Measurements from ENCODE around the gene CPNE2.
"Not testable (repeated sequence)": the region's sequence is repeated elsewhere in the genome, so short reads cannot be mapped to it uniquely, and the experiment has no call there.

CPNE2 gene

DNA sequence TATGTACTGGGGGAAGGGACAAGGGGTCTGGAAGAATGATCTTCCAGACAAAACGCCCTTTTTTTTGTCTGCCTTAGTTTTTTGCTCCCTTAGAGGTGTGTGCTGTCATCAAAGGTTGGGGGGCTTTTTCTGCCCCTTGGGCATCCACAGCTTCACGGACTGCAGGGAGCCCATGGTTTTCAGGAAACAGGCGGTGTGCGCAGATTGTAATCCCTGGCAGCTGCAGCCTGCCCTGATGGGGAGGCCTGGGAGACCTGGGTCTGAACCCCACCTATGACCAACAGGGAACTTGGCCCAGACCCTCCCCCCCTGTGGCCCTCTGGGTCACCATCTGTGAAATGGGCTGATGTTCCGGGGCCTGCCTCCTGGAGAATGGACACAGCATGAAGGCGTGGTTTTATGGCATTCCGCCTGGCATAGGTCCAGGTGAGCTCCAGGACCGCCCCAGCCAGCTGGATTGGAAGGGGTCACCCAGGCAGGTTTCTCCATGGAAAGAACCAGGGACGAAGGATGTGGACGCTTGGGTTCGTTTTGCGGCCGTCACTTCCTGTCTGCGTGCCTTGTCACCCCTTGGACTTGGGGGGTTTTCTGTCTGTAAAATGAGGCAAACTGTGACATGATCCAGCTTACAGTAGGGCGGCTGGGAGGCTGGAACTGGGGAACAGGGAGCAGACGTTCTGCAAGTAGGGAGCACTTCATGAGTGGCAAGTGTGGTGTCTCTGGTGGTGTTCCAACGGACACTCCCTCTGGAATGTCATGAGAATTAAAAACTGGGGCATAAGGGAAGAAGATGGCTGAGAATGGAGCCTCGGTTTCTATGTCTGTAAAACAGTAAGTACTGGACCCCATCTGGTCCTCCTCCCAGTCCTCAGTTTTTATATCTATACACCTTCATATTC lies 1.5 kb downstream of the CPNE2 start:
- Histone ChIP-seq H3K4me3 (ENCODE audit: low read length) (peak overlapping the region; percentile 78), H3K9ac (ENCODE audit: low read length) (no peak overlapping the region), H3K36me3 (ENCODE audit: control insufficient read depth, insufficient read depth, low read length) (peaks cover 3% of the 10 kb centered on the region), H3K27ac (ENCODE audit: low read depth, low read length) (no peak overlapping the region), H3K27me3 (ENCODE audit: control insufficient read depth, insufficient read depth, low read length) (no peaks in the 10 kb centered on the region), H3K4me1 (ENCODE audit: control insufficient read depth, insufficient read depth, low read length) (peaks cover 12% of the 10 kb centered on the region)

DNA sequence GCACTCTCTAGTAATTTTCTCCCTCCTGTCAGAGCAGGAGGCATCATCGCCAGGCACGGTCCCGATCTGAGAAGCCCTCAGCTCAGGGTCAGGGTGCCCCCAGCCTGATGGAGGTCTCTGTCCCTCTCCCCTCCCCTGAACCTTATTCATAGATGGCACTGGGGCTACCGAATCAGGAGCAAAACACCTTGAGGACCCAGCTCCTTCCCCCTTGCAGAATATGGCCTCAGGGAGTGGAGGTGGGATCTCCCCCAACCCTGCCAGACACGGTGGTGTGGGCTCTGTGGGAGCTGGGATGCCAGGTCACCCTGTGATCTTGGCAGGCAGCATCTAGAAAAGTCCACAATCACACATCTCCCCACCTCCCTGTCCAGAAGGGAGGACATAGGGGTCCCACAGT lies 2.5 kb downstream of the CPNE2 start:
- H3K4me1 ChIP-seq (ENCODE audit: control insufficient read depth, insufficient read depth, low read length) = peaks cover 12% of the 10 kb centered on the region
- H3K27me3 ChIP-seq (ENCODE audit: control insufficient read depth, insufficient read depth, low read length) = no peaks in the 10 kb centered on the region
- no peak overlapping the region for H3K27ac ChIP-seq (ENCODE audit: low read depth, low read length)
- no peak overlapping the region for H3K9ac ChIP-seq (ENCODE audit: low read length)
- H3K4me3 ChIP-seq (ENCODE audit: low read length) = no peak overlapping the region
- H3K36me3 ChIP-seq (ENCODE audit: control insufficient read depth, insufficient read depth, low read length) = peaks cover 3% of the 10 kb centered on the region

DNA sequence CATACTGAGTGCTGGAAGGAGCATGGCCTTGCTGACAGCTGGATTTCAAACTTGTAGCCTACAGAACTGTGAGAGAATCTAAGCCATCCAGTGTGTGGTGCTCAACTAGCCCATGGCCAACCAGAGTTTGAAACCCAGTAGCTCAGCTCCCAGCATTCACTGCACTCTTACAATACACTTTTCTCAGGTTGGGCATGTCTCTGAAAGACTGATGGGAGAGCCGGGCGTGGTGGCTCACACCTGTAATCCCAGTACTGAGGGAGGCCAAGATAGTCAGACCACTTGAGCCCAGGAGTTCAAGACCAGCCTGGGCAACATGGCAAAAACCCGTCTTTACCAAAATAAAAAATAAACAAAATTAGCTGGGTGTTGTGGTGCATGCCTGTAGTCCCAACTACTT lies 3.8 kb downstream of the CPNE2 start:
- Histone ChIP-seq H3K36me3 (ENCODE audit: control insufficient read depth, insufficient read depth, low read length) (peaks cover 3% of the 10 kb centered on the region), H3K27me3 (ENCODE audit: control insufficient read depth, insufficient read depth, low read length) (no peaks in the 10 kb centered on the region), H3K4me3 (ENCODE audit: low read length) (no peak overlapping the region), H3K4me1 (ENCODE audit: control insufficient read depth, insufficient read depth, low read length) (peaks cover 12% of the 10 kb centered on the region), H3K27ac (ENCODE audit: low read depth, low read length) (no peak overlapping the region), H3K9ac (ENCODE audit: low read length) (no peak overlapping the region)

DNA sequence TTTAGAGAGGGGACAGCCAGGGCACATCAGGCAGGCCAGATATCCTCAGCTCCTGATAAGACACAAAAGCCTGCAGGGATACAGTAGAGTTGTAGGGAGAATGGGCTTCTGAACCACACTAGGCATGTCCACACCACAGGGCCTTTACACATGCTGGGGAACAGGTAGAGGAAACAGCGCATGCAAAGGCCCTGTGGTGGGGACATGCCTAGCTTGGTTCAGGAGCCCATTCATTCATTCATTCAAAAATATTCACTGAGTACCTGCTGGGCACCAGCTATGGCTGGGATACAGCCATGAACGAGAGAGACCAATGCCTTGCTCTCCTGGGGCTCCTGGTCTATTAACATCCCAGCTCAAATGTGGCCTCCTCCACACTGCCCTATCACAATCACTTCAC lies 4.4 kb downstream of the CPNE2 start:
- Histone ChIP-seq H3K4me1 (ENCODE audit: control insufficient read depth, insufficient read depth, low read length) (peaks cover 7% of the 10 kb centered on the region), H3K4me3 (ENCODE audit: low read length) (no peak overlapping the region), H3K27ac (ENCODE audit: low read depth, low read length) (no peak overlapping the region)

DNA sequence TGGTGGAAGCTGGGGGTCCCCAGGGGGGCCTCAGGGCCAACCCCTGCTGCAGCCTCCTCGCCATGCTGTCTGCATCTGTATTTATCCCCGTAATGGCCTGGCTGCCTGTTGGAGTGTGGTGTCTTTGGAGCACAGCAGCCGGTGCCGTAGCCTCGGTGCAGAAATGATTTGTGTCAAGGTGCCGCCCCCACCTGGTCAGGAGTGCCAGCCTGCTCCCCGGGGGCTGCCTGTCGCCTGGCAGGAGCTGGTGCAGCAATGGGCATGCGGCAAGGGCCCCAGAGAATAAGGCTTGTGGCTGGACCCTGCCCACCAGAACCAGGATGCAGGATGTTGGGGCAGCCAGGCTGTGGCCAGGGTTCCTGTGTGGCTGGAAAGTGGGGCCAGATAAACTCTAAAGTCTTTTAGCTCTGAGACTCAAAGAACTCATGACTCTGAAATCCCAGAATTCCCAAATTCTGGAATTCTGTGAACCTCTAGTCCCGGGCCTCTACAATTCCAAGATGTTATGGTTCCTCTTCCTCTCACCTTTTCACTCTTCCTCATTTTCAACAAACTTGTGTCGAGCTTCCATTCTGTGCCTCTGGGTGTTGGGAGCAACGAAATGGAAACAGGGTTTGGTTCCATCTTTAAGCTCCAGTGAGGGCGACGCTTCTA lies 5.9 kb downstream of the CPNE2 start:
- H3K4me3 ChIP-seq (ENCODE audit: low read length) = no peak overlapping the region
- H3K36me3 ChIP-seq (ENCODE audit: control insufficient read depth, insufficient read depth, low read length) = peaks cover 3% of the 10 kb centered on the region
- H3K27ac ChIP-seq (ENCODE audit: low read depth, low read length) = no peak overlapping the region
- peaks cover 7% of the 10 kb centered on the region for H3K4me1 ChIP-seq (ENCODE audit: control insufficient read depth, insufficient read depth, low read length)
- no peaks in the 10 kb centered on the region for H3K27me3 ChIP-seq (ENCODE audit: control insufficient read depth, insufficient read depth, low read length)
- no peak overlapping the region for H3K9ac ChIP-seq (ENCODE audit: low read length)

More for the DNA sequence above, 4.4 kb downstream of the CPNE2 start:
- H3K27me3 ChIP-seq (ENCODE audit: control insufficient read depth, insufficient read depth, low read length) = no peaks in the 10 kb centered on the region
- no peak overlapping the region for H3K9ac ChIP-seq (ENCODE audit: low read length)
- peaks cover 3% of the 10 kb centered on the region for H3K36me3 ChIP-seq (ENCODE audit: control insufficient read depth, insufficient read depth, low read length)

DNA sequence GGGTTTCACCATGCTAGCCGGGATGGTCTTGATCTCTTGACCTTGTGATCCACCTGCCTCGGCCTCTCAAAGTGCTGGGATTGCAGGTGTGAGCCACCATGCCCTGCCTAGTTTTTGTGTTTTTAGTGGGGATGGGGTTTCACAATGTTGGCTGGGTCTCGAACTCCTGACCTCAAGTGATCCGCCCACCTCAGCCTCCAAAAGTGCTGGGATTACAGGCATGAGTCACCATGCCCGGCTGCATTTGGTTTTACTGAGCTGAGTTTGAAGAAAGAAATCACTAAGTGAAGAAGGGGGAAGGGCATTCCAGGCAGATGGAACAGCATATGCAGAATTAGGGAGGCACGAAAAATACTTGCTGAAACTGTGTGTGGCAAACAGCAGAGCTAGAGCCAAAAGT lies 7.6 kb downstream of the CPNE2 start:
- H3K4me1 ChIP-seq (ENCODE audit: control insufficient read depth, insufficient read depth, low read length); H3K36me3 ChIP-seq (ENCODE audit: control insufficient read depth, insufficient read depth, low read length); H3K27me3 ChIP-seq (ENCODE audit: control insufficient read depth, insufficient read depth, low read length); H3K9ac ChIP-seq (ENCODE audit: low read length); H3K4me3 ChIP-seq (ENCODE audit: low read length); H3K27ac ChIP-seq (ENCODE audit: low read depth, low read length): not testable (repeated sequence)

DNA sequence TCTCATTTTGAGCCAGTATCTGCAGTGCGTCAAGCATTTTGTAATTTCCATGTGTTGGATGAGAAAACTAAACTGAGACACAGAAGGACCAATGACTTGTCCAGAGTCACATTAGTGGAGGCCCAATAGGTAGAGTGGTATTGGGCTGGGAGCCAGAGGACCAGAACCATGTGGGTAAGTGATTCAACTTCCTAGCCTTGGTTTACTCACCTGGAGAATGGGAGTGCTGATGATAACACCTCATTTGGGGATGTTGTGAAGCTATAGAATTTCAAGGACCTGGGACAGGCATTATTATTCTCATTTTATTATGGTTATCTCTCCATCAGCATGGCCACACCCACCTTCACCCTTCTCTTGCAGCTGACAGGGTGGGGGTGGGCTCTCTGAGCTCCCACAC lies 8.1 kb downstream of the CPNE2 start:
- Histone ChIP-seq H3K36me3 (ENCODE audit: control insufficient read depth, insufficient read depth, low read length) (no peaks in the 10 kb centered on the region), H3K9ac (ENCODE audit: low read length) (no peak overlapping the region), H3K27ac (ENCODE audit: low read depth, low read length) (no peak overlapping the region), H3K4me1 (ENCODE audit: control insufficient read depth, insufficient read depth, low read length) (no peaks in the 10 kb centered on the region), H3K27me3 (ENCODE audit: control insufficient read depth, insufficient read depth, low read length) (no peaks in the 10 kb centered on the region), H3K4me3 (ENCODE audit: low read length) (no peak overlapping the region)

DNA sequence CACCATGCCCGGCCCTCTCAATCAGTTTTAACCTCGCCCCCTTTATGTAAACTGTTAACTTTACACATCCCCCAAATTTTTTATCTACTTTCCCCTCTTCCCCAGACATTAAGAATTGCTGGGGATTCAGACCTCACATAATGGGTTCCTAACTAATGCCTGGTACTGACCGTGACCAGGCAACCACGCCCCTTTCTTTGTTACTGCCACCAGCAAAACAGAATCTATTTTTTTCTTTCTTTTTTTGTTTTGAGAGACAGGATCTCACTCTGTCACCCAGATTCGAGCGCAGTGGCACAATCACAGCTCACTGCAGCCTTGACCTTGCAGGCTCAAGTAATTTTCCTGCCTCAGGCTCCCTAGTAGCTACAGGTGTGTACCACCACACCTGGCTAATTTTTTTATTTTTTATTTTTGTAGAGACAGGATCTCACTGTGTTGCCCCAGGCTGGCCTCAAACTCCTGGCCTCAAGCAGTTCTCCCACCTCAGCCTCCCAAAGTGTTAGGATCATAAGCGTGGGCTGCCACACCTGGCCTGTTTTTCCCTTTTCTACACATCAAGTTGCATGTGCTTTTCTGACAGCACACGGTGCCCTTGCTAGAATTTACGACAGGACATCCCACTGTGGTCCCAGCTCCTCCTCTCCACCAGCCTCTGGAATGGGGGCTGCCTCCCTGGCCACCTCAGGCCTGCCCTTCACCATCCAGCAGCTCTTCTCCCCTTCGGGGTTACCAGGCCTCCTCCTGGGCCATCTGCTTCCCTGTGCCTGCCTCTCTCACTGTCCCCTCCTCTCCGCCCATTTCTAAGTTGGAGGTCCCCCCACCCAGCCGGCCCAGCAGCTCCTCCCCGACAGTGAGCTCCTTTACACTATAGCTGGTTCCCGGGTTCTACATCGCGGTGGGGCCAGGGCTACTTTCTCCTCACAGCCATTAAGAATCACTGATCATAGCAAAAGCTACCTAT lies 10.8 kb downstream of the CPNE2 start:
- Histone ChIP-seq H3K27me3 (ENCODE audit: control insufficient read depth, insufficient read depth, low read length) (no peaks in the 10 kb centered on the region), H3K36me3 (ENCODE audit: control insufficient read depth, insufficient read depth, low read length) (no peaks in the 10 kb centered on the region), H3K4me3 (ENCODE audit: low read length) (no peak overlapping the region), H3K27ac (ENCODE audit: low read depth, low read length) (no peak overlapping the region), H3K4me1 (ENCODE audit: control insufficient read depth, insufficient read depth, low read length) (no peaks in the 10 kb centered on the region), H3K9ac (ENCODE audit: low read length) (no peak overlapping the region)

DNA sequence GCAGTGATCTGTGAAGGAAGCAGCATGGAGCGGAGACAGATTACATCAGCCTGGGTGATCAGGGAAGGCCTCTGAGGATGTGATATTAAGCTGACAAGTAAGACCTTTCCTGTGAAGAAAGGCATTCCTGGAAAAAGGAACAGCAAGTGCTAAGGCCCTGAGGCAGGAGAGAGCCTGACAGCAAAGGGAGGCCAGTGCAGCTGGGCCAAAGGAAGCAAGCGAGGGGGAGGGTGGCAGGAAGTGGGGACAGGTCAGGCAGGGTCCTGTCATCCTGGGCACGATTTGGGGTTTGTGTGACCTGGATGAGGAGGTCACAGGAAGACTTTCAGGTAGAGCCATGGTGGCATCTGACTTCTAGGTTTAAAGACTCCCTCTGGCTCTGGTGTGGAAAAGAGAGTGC lies 12.3 kb downstream of the CPNE2 start:
- no peaks in the 10 kb centered on the region for H3K36me3 ChIP-seq (ENCODE audit: control insufficient read depth, insufficient read depth, low read length)
- H3K9ac ChIP-seq (ENCODE audit: low read length) = no peak overlapping the region
- H3K4me3 ChIP-seq (ENCODE audit: low read length) = no peak overlapping the region
- no peak overlapping the region for H3K27ac ChIP-seq (ENCODE audit: low read depth, low read length)
- no peaks in the 10 kb centered on the region for H3K27me3 ChIP-seq (ENCODE audit: control insufficient read depth, insufficient read depth, low read length)
- no peaks in the 10 kb centered on the region for H3K4me1 ChIP-seq (ENCODE audit: control insufficient read depth, insufficient read depth, low read length)

DNA sequence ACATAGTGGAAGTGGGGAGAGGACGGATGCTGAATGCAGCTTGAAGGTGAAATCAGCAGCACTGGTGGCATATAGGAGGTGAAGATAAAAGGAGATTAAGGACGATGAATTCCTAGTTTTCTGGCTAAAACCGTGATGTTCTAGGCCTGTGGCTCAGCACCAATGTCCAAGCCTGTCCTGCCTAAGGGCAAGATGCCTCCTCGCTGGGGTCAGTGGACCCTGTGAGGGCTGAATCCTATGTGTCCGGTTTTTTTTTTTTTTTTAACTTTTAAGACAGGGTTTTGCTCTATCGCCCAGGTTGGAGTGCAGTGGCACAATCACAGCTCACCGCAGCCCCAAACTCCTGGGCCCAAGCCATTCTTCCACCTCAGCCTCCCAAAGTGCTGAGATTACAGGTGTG lies 12.8 kb downstream of the CPNE2 start:
- Histone ChIP-seq H3K4me1 (ENCODE audit: control insufficient read depth, insufficient read depth, low read length) (no peaks in the 10 kb centered on the region), H3K36me3 (ENCODE audit: control insufficient read depth, insufficient read depth, low read length) (no peaks in the 10 kb centered on the region), H3K27ac (ENCODE audit: low read depth, low read length) (no peak overlapping the region), H3K9ac (ENCODE audit: low read length) (no peak overlapping the region), H3K4me3 (ENCODE audit: low read length) (no peak overlapping the region), H3K27me3 (ENCODE audit: control insufficient read depth, insufficient read depth, low read length) (no peaks in the 10 kb centered on the region)

DNA sequence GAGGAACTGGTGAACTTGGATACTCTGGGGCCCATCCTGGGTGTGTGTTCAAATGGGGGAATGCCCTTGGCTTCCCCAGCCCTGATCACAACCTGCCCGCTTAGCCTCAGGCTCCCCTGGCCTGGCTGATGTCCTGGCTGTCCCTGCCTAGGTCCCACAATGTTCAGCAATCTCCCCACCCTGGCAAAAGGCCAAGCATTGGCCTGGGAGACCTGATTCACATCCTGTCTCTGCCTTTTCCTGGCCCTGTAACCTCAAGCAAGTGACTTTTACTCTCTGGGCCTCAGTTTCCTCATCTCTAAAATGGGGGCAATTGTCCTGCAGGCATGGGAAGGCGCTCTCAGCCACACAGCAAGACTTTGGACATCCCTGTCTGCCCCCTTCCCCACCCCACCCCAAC lies 14.4 kb downstream of the CPNE2 start:
- H3K27me3 ChIP-seq (ENCODE audit: control insufficient read depth, insufficient read depth, low read length) = no peaks in the 10 kb centered on the region
- no peak overlapping the region for H3K27ac ChIP-seq (ENCODE audit: low read depth, low read length)
- no peak overlapping the region for H3K4me3 ChIP-seq (ENCODE audit: low read length)
- no peaks in the 10 kb centered on the region for H3K4me1 ChIP-seq (ENCODE audit: control insufficient read depth, insufficient read depth, low read length)
- H3K36me3 ChIP-seq (ENCODE audit: control insufficient read depth, insufficient read depth, low read length) = no peaks in the 10 kb centered on the region
- no peak overlapping the region for H3K9ac ChIP-seq (ENCODE audit: low read length)

DNA sequence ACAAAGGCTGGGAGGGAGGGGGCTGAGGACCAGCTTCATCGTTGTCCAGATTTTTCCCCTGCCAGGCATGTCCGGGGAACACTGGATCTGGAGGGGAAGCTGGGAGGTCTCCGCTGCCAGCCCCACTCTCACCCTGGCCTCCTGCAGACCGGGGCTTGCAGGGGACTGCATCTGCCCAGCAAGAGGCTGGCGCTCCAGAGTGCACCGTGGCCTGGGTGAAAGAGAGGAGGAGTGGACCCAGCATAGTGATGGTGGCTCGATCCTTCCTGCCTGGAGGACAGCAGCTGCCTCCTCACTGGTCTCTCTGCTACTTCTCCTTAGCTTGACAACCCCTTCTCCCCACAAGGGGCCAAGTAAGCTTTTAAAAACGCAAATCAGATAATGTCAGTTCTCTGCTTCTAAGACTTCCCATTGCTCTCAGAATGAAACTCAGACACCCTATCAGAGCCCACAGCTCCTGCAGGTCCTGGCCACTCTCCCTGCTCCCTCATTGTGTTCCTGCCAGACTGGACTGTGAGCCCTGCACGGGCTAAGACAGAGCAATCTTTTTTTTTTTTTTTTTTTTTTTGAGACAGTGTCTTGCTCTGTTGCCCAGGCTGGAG lies 15.0 kb downstream of the CPNE2 start:
- Histone ChIP-seq H3K27me3 (ENCODE audit: control insufficient read depth, insufficient read depth, low read length) (no peaks in the 10 kb centered on the region), H3K27ac (ENCODE audit: low read depth, low read length) (no peak overlapping the region), H3K4me1 (ENCODE audit: control insufficient read depth, insufficient read depth, low read length) (no peaks in the 10 kb centered on the region), H3K9ac (ENCODE audit: low read length) (no peak overlapping the region), H3K4me3 (ENCODE audit: low read length) (no peak overlapping the region), H3K36me3 (ENCODE audit: control insufficient read depth, insufficient read depth, low read length) (no peaks in the 10 kb centered on the region)

All from rectal smooth muscle tissue (tissue), 1 donor.